HG03571 (cell line): ENCODE results near the gene COL4A2.

Experiments
- ATAC-seq: cut with Tn5 transposase; IDR thresholded peaks from one replicate; pipeline ENCODE4 v1.9.1; 2021; ENCODE audit not compliant: unreplicated experiment

The COL4A2 gene

DNA sequence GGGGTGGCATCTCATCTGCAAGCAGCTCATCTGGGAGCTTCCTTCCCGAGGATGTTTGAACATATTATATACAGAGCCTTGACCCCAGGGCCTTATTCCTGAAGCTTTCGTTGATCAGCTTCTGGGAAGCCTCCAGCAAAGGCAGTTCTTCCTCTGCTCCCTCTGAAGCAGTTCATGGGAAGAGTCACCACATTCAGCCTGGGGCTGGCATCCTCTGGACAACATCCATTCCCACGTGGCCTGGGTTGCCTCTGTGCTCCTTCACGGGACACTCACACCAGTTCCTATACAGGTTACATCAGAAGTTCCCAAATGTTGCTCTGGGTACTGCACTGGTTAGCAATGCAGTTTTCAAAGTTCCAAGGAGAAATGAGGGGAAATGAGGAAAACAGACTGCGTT is 29.6 kb downstream of the COL4A2 start:
- no peak for ATAC-seq

DNA sequence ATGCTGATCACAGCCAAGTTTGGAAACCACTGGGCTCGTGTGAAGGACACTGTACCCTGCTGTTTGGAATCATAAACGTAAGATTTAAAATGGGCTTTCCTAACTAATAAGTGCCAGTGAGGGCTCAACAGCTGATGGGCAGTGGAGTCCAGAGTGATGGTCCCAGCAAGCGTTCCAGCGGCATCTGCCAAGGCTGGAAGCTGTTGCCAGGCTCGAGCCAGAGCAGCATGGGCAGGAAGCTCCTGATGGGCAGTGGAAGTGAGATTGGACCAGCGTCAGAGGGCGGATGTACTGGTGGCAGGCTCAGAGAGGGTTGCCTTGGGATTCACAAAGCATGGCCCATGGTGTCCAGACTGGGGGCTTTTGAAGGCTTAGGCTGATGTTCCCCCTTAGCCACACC is 30.2 kb downstream of the COL4A2 start:
- no peak for ATAC-seq

DNA sequence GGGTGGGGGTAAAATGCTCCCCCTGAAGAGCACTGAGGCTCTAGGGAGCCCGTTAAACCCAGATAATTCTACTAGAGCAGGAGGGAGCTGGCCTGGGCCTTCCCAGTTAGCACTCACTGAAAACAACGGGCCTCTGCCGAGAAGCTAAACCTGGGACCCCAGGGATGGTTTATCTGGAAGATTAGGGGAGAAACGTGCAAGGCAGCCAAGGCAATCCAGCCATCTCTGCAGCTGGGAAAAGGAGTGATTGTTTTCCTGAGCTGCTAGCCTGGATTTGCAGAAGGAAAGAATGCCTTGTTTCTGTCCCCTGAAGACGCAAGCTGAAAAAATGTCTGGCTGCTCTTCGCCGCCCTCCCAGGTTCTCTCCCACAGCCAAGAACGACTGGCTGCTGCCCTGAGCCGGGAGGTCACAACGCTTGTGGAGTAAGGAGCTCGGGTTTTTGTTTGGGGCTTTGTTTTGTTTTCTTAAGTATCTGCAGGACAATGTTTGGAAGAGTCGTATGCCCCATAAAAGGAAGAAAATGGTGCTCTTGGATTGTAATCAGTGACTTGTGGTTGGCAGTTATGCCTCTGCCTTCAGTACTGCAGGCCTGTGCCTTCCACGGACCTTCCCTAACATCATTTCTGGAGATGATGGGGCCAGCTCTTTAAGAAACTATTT is 31.5 kb downstream of the COL4A2 start:
- no peak for ATAC-seq

DNA sequence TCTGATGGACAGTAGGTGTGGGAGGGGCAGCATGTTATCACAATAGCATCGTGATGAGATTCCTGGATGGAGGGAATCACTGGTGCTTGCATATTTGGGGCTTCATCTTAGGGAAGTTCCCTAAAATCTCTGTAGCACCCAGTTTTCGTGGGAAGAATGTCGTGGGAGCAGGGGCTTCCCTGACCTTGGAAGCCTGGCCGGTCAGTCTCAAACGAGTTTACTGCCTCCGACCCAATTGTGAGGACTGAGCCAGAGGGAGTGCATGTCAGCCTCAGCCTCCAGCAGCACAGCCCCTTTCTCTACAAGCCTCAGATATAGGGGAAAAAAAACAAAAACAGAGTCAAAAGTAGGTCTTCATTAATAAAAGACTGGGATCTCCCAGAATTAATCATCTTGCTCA is 32.2 kb downstream of the COL4A2 start:
- no peak for ATAC-seq

DNA sequence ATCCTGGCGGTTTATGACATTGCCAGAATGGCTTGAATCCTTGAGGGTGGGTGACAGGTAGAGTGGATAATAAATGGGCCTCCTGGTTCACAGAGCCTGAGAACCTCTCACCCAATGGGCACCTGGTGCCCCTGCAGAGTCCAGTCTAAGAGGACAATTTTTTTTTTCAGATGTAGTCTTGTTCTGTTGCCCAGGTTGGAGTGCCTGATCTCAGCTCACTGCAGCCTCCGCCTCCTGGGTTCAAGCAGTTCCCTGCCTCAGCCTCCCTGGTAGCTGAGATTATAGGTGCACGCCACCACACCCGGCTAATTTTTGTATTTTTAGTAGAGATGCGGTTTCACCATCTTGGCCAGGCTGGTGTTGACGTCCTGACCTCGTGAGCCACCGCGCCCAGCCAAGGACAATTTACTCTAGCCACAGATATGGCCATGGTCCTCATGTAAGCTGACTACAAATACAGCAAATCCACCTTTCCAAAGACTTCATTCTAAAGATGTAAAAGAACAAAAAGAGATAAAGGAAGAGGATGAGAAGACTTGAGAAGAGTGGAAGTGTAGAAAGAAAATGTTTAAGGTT is 33.0 kb downstream of the COL4A2 start:
- no peak for ATAC-seq

DNA sequence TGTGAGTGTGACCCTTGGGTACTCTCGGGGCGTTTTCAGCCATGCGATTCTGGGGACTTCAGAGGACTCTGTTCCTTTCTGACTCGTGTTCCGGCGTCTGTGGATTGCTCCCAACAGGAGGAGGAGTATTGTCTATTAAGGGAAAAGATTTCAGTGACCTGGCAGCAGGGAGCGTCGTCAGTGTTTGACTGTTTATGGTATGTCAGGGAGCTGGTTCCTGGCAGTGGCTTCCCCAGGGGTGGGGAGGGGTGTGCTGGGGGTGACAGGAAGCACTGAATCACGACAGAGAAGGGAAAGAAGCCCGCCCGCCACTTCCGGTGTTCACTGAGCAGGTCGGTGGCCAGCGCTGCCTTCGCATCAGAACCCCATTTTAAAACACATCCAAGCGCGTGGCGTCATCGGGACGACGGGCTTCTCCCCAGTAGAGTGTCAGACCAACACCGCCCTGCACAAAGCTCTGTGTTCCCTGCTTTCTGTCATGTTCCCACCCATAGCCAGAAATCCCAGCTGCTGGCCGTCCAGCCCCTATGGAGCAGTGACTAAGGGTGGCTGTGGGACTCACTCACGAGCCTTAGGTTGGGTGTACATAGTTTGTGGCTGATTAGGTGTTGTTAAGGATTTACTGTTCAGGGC is 33.8 kb downstream of the COL4A2 start:
- ATAC-seq: peak; percentile 43

DNA sequence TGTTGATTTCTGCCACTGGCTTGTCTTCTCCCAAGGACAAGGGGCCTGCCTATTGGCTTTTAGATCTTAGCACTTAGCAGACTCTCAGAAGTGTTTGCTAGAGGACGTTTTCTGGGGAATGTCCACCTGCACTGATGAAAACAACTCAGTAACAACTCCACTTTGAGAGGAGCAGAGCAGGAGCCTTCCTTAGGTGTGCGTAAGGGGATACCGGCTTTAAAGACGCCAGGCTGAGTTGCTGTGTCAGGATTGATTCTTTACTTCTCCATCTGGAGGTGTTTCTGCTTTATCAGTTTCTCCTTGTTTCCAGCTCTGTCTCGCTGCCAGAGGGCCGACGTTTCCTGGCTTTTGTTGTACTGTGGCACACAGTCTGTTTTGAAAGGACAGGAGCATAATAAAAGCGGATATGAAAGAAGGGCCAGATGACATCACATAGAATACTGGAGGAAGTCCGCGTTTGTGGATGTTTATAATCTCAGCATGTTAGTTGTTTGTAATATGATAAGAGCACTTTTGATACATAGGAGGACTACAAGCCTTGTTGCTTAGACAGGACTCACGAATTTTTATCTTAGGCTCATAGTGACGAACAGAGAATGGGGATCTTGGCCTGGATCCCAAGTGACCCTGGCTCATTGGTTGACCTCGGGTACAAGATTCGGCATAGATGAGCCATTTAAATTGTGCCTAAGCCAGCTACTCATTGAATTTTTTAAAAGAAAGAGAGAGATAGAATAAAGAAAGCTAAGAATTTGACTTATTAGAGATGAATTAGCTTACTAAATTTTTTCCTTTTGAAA is 34.6 kb downstream of the COL4A2 start:
- peak; percentile 62 for ATAC-seq

DNA sequence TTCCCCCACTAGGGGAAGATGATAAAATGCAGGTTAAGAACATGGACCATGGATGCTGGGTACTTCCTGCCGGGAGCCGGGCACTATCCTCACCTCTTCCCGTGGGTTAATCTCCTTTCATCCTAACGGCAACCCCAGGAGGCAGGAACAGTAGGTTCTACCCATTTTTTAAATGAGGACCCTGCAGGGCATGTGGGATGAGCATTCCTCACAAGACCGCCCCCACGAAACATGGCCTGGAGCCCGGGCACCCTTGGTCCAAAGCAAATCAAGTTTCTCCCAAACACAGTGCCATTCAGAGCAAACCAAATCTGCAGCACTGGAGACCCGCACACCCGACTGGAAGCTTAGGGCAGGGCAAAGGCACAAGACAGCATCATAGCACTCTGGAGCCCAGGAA is 35.4 kb downstream of the COL4A2 start:
- ATAC-seq: no peak

DNA sequence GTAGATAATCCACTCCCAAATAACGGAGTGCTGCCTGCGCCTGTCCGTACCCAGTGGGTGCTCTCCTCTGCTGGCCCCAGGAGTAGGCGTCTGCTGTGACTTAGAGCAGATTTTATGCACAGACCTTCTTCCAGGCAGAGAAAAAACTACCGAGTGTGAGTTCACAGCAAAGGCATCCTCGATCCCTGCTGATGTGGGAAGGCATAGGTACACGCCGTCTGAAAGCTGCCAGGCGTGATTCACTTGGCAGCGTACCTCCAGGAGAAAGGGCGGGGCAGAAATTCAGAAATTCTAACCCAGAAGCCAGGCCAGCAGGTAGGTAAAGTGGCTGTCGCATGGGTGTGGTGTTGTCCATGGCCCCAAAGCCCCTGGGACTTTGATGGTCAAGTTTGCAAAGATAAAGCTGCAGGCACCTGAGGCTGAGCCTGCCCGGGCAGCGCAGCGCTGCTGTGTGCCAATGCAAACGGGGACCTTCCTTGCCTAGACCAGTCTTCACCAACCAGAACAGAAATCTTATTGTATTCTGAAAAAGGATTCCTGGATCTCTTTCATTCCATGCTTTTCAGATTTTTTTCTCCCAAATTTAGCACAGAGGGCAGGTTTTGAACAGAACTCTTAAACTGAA is 36.3 kb downstream of the COL4A2 start:
- ATAC-seq: no peak

DNA sequence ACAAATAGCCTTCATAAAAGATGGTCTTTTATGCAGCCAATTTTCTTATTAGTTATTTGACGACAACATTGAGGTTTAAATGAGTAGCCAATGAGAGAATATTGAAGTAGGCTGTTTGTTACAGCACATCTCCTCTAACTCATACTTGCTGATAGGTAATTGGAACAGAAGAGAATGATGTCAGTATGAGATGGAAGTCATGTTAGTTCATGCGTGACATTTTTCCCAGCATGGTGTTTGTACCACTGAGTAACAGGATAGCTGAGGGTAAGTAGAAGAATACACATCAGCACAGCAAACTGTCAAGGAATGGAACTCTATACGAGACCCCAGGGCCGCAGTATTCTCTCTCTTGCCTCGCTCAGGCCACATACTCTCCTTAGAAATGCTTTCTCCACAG is 37.2 kb downstream of the COL4A2 start:
- no peak for ATAC-seq

DNA sequence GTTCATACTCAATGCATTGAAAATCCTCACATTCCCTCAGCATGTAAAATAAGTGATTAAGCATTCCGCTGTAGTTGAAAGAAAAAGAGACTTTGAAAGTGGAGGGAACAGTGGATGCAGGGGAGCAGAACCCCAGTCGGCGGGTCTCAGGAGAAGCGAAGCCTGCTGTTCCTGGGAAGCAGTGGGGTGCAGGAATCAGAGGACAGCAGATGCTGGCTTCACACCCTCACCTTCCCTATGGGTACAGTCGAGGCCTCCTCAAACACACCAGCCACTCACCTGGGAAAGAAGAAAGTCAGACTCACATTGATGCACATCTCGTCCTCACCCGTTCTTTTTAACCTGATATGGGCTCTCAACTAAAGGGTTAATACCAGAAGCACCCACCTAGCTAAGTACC is 38.2 kb downstream of the COL4A2 start:
- ATAC-seq: no peak

DNA sequence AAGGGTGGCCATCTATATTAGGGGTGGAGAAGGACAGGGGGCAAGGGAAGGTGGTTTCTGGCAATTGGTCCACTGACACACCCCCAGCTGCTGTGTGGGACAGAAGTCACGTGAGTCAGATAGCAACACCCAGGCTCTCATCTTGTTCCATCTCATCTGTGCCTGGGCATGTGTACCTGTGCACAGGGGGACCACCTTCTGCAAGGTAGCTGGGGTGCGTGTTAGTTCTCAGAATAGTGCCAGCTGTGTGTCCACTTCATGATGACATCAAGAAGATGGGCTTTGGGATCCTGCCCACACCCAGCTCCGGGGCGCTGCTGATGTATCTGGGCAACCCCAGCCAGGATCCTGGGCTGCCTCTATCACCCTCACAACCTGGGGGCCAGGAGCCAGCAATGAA is 38.6 kb downstream of the COL4A2 start:
- ATAC-seq: no peak

DNA sequence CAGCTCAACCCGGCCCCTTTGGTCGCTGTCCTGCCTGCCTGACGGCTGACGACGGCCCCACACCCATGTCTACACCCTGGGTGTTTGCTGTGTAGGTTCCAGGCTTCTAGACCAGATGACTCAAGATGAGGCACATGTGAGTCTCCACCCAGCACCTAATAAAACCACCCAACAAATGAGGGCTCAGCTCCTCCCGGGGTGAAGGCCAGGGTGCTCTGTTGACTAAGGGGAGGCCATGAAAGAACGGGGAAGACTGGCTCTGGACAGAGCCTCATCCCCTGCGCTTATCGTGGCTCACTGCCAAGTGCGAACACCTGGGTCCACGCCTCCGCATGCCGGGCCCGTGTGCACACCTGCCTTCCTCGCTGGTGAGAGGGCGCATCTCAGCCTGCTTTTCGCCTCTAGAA is 39.6 kb downstream of the COL4A2 start:
- no peak for ATAC-seq

DNA sequence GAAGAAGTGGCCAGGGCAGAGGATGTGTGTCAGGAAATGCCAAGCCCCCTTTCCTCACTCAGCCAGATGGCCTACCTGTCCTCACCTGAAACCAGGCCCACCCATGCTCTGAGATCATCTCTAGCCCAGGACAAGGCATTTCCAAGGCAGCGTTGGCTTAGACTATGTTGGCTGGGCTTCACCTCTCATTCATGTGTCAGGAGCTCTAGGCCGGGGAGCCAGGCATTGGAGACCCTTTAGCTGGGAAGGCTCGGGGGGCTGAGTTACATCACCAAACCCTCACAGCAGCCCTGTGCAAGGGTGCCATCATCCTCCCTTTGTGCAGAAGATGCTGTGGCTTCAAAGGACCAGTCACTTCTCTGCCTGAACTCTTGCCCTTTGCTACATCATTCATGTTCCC is 40.0 kb downstream of the COL4A2 start:
- no peak for ATAC-seq

DNA sequence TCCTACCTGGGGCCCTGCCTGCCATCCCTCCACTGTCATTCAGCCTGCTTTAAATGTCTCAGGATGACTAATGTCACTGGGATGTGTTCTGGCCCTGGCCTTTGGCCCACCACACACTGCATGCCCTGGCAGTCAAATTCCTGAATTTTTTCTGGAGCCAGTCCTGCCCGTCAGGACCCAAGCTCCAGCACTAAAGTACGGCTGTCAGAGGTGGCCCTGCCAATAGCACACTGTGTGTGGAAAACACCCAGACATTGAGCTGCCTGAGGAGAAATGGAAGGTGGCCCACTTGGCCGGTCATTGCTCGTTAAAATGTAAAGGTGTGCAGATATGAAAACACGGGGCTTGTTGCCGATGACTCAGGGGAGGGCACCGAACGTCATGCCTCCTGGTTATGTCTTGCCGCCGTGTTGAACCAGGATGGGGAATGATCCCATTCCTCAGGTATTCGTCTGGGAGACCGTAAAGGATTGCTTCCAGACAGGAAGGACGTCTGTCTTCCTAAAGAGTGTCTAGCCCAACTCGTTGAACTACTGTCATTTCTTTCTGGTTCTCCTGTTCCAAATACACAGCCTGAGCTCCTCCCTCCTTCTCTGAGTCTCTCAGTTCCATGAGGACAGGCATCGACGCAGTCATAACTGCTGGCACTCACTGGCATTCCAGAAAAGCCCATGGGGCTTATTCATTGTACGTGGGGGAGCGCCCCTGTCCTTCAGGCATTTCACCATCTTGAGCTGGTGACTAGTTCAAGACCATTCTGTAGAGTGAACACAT is 40.6 kb downstream of the COL4A2 start:
- ATAC-seq: no peak

DNA sequence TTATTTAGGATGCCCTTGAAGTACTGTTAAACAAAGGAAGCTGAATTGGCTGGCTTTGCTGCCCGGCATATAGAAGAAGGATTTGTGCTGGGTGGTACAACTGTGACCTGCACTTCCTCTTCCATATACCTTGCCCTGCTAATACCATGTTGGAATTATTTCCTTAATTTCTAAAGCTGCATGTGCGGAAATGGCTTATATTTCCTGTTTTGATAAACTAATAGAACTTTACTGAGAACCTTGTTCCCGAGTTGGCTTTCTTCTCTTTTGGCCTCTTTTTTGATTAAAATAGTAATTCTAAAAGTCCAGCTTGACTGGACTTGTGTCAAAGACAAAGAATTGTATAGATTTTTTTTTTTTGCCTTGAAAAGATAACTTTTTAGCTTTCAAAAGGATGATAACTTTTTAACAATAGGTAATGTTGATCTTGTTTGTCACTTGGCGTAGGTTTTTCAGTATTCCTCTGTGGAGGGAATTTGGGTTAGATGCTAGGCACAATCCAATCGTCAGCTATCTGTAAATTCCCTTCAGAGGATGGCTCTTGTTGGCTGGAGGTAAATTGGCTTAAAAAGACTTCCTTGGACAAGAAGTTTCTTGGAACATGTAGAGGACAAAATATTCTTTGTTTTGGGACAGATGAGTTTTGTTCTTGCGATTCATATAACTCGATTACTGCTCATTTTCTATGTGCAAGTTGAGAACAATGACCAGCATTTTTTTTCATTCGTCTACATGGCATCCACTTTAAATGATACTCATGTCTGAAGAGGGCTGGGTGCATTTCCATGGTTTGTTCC is 41.4 kb downstream of the COL4A2 start:
- ATAC-seq: no peak

DNA sequence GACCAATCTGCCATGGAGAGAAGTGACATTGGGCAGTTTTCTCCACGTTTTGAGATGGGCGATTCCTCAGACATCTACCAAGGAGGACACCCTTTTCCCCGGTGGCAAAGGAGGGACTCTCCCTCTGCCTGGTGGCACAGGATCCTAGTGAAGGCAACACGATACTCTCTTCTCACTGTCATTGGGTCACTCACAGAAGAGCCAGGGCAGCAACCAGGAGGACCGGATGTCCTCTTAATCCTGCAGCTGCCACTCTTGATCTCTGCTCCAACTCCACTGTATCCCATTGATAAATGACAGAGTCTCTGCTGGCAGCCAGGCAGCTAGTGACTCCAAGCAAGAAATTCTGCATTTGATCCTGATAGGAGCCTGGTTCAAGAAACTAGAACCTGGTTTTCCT is 42.2 kb downstream of the COL4A2 start:
- no peak for ATAC-seq

DNA sequence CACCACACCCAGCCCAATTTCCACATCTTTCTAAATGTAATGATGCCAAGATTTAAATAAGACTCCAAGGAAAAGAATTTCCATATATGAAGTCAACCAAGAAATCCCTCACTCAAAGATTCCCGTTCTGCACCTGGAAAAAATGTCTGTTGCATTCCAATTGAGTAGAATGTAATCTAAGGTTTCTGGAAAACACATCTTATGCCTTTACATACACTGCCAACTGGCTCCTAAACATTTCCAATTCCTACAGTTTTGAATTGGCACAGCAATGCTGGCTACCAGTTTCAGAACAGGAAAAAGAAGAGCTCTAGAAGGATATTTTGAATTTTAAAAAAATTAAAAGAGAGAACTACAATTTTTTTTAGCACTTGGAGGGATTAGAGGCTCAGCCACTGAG is 43.0 kb downstream of the COL4A2 start:
- ATAC-seq: no peak

DNA sequence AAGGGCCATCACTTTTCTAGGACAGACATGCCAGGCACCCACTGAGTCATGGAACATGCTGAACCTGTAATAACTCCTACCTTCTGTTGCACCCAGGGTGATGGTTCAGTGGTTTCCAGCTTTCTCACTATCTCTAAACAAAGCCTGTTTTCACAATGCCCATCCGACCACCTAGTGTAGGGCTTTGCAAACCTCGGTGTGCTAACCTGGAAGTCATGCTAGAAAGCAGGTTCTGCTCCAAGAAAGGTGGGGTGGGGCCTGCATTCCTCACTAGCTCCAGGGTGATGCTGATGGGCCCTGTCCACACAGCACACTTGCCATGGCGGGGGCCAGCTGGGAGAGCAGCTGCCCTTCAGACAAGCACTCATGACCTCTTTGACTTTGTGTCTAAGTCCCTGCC is 43.4 kb downstream of the COL4A2 start:
- ATAC-seq: no peak
